ENCODE data around the gene SHB.

SHB gene

GRCh38 chr9:37988602-37989001, 80.4 kb downstream of the SHB start:
- no peak for DNase-seq (ENCODE audit: low read depth in 2 of 2)

DNA sequence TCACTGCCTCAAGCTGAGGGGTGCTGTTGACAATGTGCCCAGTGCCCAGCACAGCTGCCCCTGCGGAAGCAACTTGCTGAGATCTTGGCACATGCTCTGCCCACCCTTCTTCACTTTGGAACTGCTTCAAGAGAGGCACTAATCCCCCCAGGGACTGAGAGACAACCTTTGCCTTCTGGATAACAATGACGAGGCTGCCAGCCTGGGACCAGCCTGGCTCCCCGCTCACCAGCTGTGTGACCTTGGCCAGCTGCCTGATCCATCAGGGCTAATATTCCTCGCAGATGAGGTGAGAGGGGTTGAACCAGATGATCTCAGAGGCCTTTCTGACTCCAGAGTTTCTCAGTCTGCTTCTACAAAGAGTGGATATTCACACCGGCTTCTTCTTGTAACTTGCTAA, 81.0 kb downstream of the SHB start:
- DNase-seq (ENCODE audit: low read depth in 2 of 2): no peak

GRCh38 chr9:37987467-37987981, 81.5 kb downstream of the SHB start:
- DNase-seq (ENCODE audit: low read depth in 2 of 2): no peak

DNA sequence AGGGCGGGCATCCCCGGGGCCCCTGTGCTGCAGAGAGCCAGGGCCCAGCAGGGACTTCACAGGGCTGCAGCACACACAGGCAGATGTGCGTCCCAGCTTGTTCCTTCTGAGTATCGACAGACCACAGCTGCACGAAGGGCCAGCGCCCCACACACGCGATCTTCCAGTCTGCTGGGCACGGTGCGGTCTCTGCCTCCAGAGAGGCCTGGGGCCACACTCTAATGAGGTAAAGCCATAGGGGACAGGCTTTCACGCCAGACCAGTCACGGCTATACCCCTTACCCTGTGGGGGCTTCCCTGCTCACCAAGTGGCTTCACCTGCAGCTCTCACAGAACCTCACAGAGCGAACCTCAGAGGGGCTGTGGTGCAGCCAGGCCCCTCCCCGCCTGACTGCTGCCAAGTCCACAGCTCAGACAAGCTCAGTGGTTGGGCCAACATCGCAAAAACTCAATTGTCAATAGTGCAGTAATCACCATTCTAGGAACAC, 82.2 kb downstream of the SHB start:
- DNase-seq (ENCODE audit: low read depth in 2 of 2): no peak

DNA sequence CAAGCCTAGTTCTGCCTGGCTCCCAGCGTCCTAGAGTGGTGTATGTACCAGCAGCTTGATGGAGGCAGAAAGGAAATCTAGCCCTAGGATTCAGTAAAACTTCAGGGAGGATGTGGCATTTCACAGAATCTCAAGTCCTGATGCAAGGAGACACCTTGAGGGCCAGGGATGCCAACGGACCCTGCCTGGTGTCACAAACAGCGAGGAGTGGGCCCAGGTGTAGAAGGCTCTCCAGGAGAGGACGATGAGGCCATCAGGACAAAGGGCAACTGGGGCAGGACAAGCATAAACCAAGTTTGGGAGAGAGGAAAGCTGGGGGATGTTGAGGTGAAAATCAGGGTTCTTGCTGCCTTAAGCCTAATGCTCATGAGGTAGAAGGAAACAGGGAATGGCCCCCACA, 83.0 kb downstream of the SHB start:
- DNase-seq (ENCODE audit: low read depth in 2 of 2): no peak

DNA sequence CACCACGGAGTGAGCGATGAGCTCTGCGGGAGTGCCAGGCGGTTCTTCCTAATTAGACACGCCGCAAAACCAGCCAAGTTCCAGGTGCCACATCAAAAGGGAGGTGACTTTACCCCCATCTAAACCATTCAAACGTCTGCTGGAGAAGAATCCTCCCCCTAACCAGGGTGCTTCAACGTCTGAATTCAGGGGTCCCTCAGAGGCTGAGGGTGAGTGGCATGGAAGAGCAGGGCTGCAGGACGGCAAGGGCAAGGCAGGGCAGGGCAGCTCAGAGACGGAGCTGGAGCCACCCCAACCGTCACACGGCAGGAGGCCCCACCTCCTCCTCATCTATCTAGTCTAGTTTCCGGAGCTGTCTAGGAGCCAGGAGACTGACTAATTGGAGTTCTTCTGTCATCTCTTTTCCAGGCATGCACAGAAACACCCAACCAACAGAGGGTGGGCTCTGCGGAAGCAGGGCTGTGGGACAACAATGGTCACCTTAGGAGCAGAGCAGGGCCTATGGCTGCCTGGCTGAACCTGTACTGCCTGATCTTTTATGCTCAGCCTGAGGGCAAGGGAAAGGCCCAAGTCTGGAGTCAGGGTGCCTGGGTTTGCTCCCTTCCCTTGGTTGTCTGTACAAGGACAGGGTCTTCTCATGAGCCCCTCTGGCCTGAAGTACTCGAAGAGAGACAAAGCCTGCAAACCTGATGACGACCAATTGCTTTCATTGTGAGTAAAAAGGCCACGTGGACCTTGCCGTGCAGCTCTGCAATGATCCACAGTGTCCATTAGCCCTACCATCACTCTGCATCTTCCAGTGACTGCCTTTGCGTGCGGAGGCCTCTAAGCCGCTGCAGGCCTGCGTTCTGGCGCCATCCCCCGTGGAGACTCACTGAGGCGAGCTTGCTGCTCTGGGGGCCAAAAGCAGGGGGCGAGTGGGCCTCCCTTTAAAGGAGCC, 84.1 kb downstream of the SHB start:
- DNase-seq (ENCODE audit: low read depth in 2 of 2): no peak

GRCh38 chr9:37984278-37984671, 84.8 kb downstream of the SHB start:
- DNase-seq (ENCODE audit: low read depth in 2 of 2): no peak

DNA sequence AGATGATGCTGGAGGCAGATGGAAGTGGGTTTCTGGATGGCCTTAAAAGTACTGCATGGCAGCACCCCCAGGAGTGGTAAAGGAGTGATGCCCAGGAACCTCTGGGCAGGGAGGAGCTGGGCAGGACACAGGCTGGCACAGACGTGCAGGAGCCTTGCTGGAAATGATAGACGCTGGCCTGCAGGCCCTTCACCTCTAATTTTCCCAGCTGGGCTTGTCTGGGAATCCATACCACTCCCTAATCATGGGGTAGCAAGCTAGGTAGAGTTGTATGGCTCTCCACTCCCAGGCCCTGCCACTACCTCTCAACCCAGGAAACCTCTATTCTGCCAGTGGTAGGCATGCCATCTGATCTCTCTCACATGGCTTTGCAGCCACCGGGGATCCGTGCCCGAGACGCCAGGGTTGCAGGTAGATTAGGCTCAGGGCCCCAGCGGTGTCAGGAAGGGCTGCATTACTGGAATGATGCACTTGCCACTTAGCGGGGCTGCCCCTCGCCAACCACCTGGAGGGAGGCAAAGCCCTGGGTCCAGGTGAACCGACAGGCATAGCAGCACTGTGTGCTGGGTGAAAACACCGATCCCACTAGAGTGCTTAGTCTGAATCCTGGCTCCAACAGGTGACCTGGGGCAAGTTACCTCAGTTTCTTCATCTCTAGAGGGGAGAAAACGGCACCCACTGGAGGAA, 85.5 kb downstream of the SHB start:
- no peak for DNase-seq (ENCODE audit: low read depth in 2 of 2)

DNA sequence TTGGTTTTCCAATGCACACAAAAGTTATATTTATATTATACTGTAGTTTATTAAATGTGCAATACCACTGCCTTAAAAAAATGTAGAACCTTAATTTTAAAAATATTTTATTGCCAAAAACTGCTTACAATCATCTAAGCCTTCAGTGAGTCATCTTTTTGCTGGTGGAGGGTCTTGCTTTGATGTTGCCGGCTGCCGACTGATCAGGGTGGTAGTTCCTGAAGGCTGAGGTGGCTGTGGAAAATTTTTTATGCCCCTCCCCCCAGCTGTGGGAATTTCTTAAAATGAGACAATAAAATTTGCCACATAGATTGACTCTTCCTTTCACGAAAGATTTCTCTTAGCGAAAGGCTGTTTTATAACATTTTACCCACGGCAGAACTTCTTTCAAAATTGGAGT, 89.2 kb downstream of the SHB start:
- DNase-seq (ENCODE audit: low read depth in 2 of 2): no peak

DNA sequence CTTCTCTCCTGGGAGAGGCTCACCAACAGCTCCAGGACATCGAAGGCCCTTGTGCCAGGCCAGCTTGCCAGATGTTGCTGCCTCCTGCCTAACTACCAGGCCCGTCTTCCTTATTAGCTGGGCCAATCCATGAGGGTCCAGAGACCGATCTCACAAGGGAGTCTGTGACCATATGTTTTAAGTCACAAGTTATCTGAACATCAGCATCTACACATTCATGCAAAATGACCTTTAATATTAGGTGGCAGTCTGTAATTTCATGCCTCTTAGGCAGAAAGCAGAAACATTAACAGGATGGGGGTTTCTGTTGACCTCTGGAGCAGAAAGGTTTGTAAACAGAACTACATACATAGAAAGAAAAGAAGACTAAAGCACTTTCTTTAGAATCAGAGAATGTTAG, 90.0 kb downstream of the SHB start:
- no peak for DNase-seq (ENCODE audit: low read depth in 2 of 2)

DNA sequence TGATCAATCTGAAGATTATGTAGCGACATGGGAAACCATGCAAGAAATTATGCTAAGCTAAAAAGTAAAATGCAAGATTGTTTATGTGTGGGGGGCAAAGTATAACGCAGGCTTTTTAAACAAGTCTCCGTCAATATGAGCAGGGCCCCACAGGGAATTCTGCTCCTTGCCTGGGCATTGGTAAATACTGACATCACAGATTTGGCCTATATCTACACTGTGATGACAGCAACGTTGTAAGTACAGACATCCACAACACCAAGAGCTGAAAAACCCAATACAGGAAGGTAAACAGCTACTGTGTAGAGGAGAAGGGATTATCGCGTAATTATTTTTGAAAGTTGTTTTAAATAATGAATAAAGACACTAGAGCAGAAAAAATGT, 90.6 kb downstream of the SHB start:
- DNase-seq (ENCODE audit: low read depth in 2 of 2): no peak

DNA sequence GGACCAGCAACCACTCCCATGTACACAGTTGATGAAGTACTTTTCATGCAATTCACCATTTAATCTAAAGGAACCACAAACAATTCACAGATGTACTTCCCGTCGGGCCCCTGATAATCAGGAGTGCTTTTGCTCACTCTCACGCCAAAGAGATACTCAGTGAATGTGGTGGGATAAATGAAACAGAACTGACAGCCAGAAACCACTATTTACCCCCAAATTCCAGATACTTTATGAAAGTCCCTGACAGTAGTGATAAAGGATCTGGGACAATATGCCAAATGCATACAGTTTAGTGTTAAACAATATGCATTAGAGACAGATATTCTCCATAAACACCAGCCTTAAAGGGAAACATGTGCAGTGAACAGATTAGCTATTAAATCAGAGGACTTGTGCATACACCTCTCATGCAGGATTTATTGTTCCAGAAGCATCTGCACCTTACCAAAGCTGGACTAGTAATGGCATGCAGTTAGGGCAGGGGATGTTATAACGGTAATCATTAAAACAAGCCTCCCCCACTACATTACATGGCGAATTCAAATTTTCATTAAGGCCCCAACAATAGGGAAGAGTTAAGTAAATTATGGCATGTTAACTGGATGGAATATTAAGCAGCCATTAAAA, 91.1 kb downstream of the SHB start:
- no peak for DNase-seq (ENCODE audit: low read depth in 2 of 2)

- DNase-seq (ENCODE audit: low read depth in 2 of 2): no peak
These were observed 92.1 kb downstream of the SHB start for GRCh38 chr9:37976714-37977477.

GRCh38 chr9:37975639-37976038, 93.4 kb downstream of the SHB start:
- DNase-seq (ENCODE audit: low read depth in 2 of 2): no peak

DNA sequence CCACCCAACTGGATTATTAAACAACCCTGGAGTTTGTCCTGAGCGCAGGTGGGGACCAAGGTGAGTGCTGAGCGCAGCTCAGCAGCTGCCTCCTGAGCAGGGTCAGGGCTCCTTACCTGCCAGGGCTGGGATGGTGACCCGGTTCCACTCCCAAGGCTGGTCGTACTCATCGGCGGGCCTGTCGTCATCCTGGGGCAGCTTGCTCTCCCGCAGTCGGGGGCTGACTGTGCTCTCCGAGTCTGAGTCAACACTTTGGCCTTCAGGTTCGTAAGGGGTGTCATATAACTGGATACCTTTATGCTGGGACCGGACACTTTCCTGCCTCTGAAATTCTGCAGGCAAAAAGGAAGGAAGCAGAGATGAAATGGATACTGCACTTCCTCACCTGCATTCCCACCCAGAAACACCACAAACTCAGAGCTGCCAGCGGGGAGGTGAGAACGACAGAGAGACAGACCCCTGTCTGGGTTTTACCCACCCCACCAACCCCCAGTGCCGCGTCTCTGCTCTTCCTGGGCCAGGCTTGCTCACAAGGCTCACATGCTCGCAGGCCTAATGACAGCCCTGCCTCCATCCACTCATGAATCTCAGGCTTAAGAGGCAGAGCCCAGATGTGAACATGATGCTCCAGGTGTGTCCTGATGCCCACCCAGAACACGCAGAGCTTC, 94.4 kb downstream of the SHB start:
- DNase-seq (ENCODE audit: low read depth in 2 of 2): no peak

DNA sequence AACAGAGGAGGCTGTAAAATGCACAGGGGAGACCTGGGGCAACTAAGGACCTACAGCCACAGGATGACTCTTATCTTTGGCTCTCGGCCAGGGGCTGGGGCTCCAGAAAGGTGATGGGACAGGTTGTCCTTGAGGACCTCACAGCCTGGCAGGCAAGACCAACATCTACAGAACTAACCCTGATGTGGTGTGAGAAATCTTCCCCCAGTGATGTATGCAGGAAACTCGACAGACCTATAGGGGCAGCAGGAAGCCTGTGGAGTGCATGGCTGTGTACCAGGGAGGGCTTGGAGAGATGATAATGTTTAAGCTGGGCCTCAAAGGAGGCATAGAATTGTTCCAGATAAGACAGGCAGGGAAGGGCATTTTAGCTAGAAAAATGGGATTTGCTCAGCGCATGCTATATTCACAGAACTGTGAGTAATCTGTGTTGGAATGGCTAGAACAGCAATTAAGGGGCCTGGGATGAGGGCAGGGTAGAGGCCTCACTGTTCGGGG, 96.6 kb downstream of the SHB start:
- DNase-seq (ENCODE audit: low read depth in 2 of 2): no peak

GRCh38 chr9:37971691-37972090, 97.3 kb downstream of the SHB start:
- DNase-seq (ENCODE audit: low read depth in 2 of 2): no peak

DNA sequence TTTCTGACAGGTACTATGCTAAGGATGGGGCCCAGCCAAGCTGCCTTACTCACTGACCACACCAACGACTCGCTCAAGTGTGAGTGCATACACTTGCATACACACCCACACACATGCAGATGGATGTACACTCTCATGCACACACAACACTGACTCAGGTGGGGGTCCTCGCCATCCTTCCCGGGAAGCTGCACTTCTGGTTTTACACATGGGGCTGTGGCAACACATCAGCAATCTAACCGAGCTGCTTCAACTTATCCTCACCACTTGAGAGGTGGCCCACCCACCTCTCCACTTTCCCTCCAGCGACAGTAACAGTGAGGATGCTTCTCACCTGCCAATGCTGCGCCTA, 97.9 kb downstream of the SHB start:
- DNase-seq (ENCODE audit: low read depth in 2 of 2): peak in 1 of 2 donors; percentile 30

- no peak for DNase-seq (ENCODE audit: low read depth in 2 of 2)
These were observed 98.5 kb downstream of the SHB start for GRCh38 chr9:37970301-37971107.

Measured in stimulated activated CD8-positive, alpha-beta memory T cell treated with anti-CD3 and anti-CD28 coated beads, Interleukin-2, amount 100 ng/mL, for 48 hours (primary cell).